SK-N-SH (cell line): ENCODE results near the gene MYH10. TPM values are rescaled to one million over a fixed set of nuclear protein-coding genes. Genes with fewer than 3 reads are reported as not detected.

Source experiments
- CTCF ChIA-PET: fragments of 300-600, 350-600 bp; formaldehyde crosslinking; extraction: SDS; loops from one replicate; lab custom pipeline; 2021; lab: Yijun Ruan, JAX
- POLR2A ChIA-PET: fragments of 350-600 bp; sonication (Branson Sonifier 250); formaldehyde crosslinking; extraction: SDS; loops from one replicate; lab custom pipeline; 2020; ENCODE audit warnings: antibody characterized with exemption, inconsistent platforms; lab: Yijun Ruan, JAX
- DNase-seq: peaks from one replicate; pipeline ENCODE4 v3.0.0; 2012
- H2AFZ ChIP-seq: fragments of 200-600 bp; sonication (generic); 2 replicates; pipeline ENCODE4 v1.8.1; 2016; ENCODE audit warnings: antibody characterized with exemption, mild to moderate bottlenecking, low read depth
- H3F3A ChIP-seq: fragments of 200-600 bp; sonication (generic); replicated peaks from 2 replicates; pipeline ENCODE3; 2016; ENCODE audit warnings: antibody characterized with exemption, mild to moderate bottlenecking; ENCODE audit not compliant: insufficient read depth
- H3K27ac ChIP-seq, 2 experiments: fragments of 200-500 bp in 1 of 2; fragments of 200-600 bp in 1 of 2; sonication (Bioruptor generic) in 1 of 2; sonication (generic), shearing (Covaris generic) in 1 of 2; 2 replicates each; pipeline versions ENCODE4 v1.5.1 to v1.6.1; 2014 to 2016; ENCODE audit warnings: low read depth in 2 of 2, inconsistent platforms in 1 of 2, low read length in 1 of 2, mild to moderate bottlenecking in 1 of 2, mixed read lengths in 1 of 2
- H3K27me3 ChIP-seq: fragments of 200-600 bp; sonication (generic), shearing (Covaris generic); 2 replicates; pipeline ENCODE4 v1.6.1; 2016; ENCODE audit warnings: mixed run types; ENCODE audit not compliant: insufficient read depth
- H3K36me3 ChIP-seq, 2 experiments: fragments of 200-500 bp in 1 of 2; fragments of 200-600 bp in 1 of 2; sonication (Bioruptor generic) in 1 of 2; sonication (generic) in 1 of 2; replicated peaks in 1 of 2; 2 replicates each; pipeline versions ENCODE3 to v1.5.1; 2014 to 2016; ENCODE audit warnings: low read length in 1 of 2, mild to moderate bottlenecking in 1 of 2; ENCODE audit not compliant: insufficient read depth in 2 of 2, control insufficient read depth in 1 of 2
- H3K4me1 ChIP-seq, 2 experiments: fragments of 200-500 bp in 1 of 2; fragments of 200-600 bp in 1 of 2; sonication (Bioruptor generic) in 1 of 2; sonication (generic), shearing (Covaris generic) in 1 of 2; 2 replicates each; pipeline versions ENCODE4 v1.5.1 to v1.6.1; 2014 to 2016; ENCODE audit warnings: low read depth in 1 of 2, low read length in 1 of 2, mixed run types in 1 of 2; ENCODE audit not compliant: insufficient read depth in 2 of 2, control insufficient read depth in 1 of 2
- H3K4me2 ChIP-seq: fragments of 200-600 bp; sonication (generic), shearing (Covaris generic); 2 replicates; pipeline ENCODE4 v1.6.1; 2017; ENCODE audit warnings: mixed run types
- H3K4me3 ChIP-seq, 2 experiments: fragments of 200-500 bp in 1 of 2; fragments of 200-600 bp in 1 of 2; sonication (Bioruptor generic) in 1 of 2; sonication (generic), shearing (Covaris generic) in 1 of 2; 2 replicates each; pipeline versions ENCODE4 v1.5.1 to v1.8.1; 2014 to 2016; ENCODE audit warnings: low read depth in 2 of 2, inconsistent platforms in 1 of 2, low read length in 1 of 2, mild to moderate bottlenecking in 1 of 2, mixed read lengths in 1 of 2, moderate library complexity in 1 of 2
- H3K79me2 ChIP-seq: fragments of 200-600 bp; sonication (generic); 2 replicates; pipeline ENCODE4 v1.8.1; 2017; ENCODE audit warnings: mild to moderate bottlenecking; ENCODE audit not compliant: insufficient read depth
- H3K9ac ChIP-seq: fragments of 200-600 bp; sonication (generic); 2 replicates; pipeline ENCODE4 v1.6.1; 2017; ENCODE audit warnings: mixed run types
- H3K9me2 ChIP-seq: fragments of 200-600 bp; sonication (generic); 2 replicates; pipeline ENCODE4 v1.6.1; 2017; ENCODE audit warnings: mixed run types
- H3K9me3 ChIP-seq: fragments of 200-600 bp; sonication (generic); 2 replicates; pipeline ENCODE4 v1.6.1; 2017; ENCODE audit warnings: mixed run types, mild to moderate bottlenecking, moderate library complexity
- H4K20me1 ChIP-seq: fragments of 200-600 bp; sonication (generic); 2 replicates; pipeline ENCODE4 v1.6.1; 2017; ENCODE audit warnings: mild to moderate bottlenecking, mixed run types; ENCODE audit not compliant: insufficient read depth
- CHD2 ChIP-seq: fragments of 150-350 bp; IDR thresholded peaks from 2 replicates; pipeline ENCODE4 v1.6.1; 2018; ENCODE audit warnings: low read length; ENCODE audit not compliant: partially characterized antibody
- ELF1 ChIP-seq: IDR thresholded peaks from 2 replicates; pipeline ENCODE4 v1.4.0; 2012
- FOSL2 ChIP-seq: IDR thresholded peaks from 2 replicates; pipeline ENCODE4 v1.4.0; 2012; ENCODE audit warnings: low read depth, mild to moderate bottlenecking, moderate library complexity, borderline replicate concordance
- FOXJ3 ChIP-seq: sonication (generic); formaldehyde crosslinking; IDR thresholded peaks from 2 replicates; pipeline ENCODE4 v1.5.1; 2020; ENCODE audit warnings: mild to moderate bottlenecking, missing genetic modification reagents
- FOXM1 ChIP-seq: IDR thresholded peaks from 2 replicates; pipeline ENCODE4 v1.4.0; 2012; ENCODE audit warnings: low read depth, mild to moderate bottlenecking
- JUND ChIP-seq: IDR thresholded peaks from 2 replicates; pipeline ENCODE4 v1.4.0; 2012
- MEF2A ChIP-seq: IDR thresholded peaks from 2 replicates; pipeline ENCODE4 v1.4.0; 2012; ENCODE audit warnings: low read depth, borderline replicate concordance
- MXI1 ChIP-seq: IDR thresholded peaks from 2 replicates; pipeline ENCODE4 v1.6.1; 2012; ENCODE audit warnings: mild to moderate bottlenecking, low read depth, low read length, improper control_type of control experiment
- NRF1 ChIP-seq: IDR thresholded peaks from 2 replicates; pipeline ENCODE4 v1.6.1; 2012; ENCODE audit warnings: low read depth, mild to moderate bottlenecking, low read length
- PBX3 ChIP-seq: IDR thresholded peaks from 2 replicates; pipeline ENCODE4; 2012
- POLR2AphosphoS5 ChIP-seq: IDR thresholded peaks from 2 replicates; pipeline ENCODE4 v1.6.1; 2012; ENCODE audit warnings: low read depth, low read length
- RAD21 ChIP-seq: IDR thresholded peaks from 2 replicates; pipeline ENCODE4 v1.6.1; 2012; ENCODE audit warnings: mild to moderate bottlenecking, low read length
- TEAD4 ChIP-seq: IDR thresholded peaks from 2 replicates; pipeline ENCODE4 v1.4.0; 2012; ENCODE audit warnings: mild to moderate bottlenecking, borderline replicate concordance; ENCODE audit not compliant: insufficient read depth
- USF1 ChIP-seq: IDR thresholded peaks from 2 replicates; pipeline ENCODE4 v1.4.0; 2012; ENCODE audit warnings: low read depth, borderline replicate concordance
- USF2 ChIP-seq: fragments of 150-350 bp; IDR thresholded peaks from 2 replicates; pipeline ENCODE4 v1.6.1; 2017; ENCODE audit warnings: antibody characterized with exemption, low read length, low read depth, borderline replicate concordance
- WGBS: methylation state at CpG from one replicate; pipeline ENCODE4 v1.1.6; 2017; ENCODE audit warnings: low lambda C conversion rate; 5-methylcytosine and 5-hydroxymethylcytosine counted together
- polyA plus RNA-seq, 3 experiments: library from polyadenylated mRNA; depleted of rRNA; stranded (reverse); fragments of >200 nt; gene quantifications; 2 replicates each; pipeline ENCODE4 v1.2.3, GENCODE V29; 2012
- TF ChIP-seq, protein P1 (sequence below): IDR thresholded peaks from 2 replicates; pipeline ENCODE4 v1.6.1; 2012; ENCODE audit warnings: mild to moderate bottlenecking, low read depth, low read length, moderate library complexity

The MYH10 gene
- polyA plus RNA-seq, 1 of the 3 experiments (the other 2 are of a cell fraction) = 64.2 TPM

- Histone ChIP-seq H3K79me2 (no peaks in the 10 kb centered on the region), H3F3A (peaks cover 11% of the 10 kb centered on the region), H3K4me1 (peaks cover 15 to 18% of the 10 kb centered on the region in 2 experiments; a peak in 3 of 4 replicates), H3K4me3 (no peak overlapping the region), H3K4me2 (no peak overlapping the region), H3K9me2 (no peaks in the 10 kb centered on the region), H3K27ac (no peak overlapping the region), H3K36me3 (no peaks in the 10 kb centered on the region), H3K27me3 (no peaks in the 10 kb centered on the region), H4K20me1 (no peaks in the 10 kb centered on the region), H3K9me3 (no peaks in the 10 kb centered on the region), H2AFZ (no peak overlapping the region), H3K9ac (no peak overlapping the region)
- DNase-seq = no peak
- ChIA-PET CTCF (interaction anchor here (1.0 kb wide), 1 partner anchor 13 kb away, joined by 3 read pairs; no protein-coding TSS in a partner anchor), POLR2A (no interaction called here)
- 84% methylated on average over 9 of the region's 9 CpGs for WGBS
- no peak for TF ChIP-seq NRF1
- no peak for TF ChIP-seq JUND
- no peak for TF ChIP-seq MEF2A
- TF ChIP-seq ELF1 = no peak
- TF ChIP-seq, protein P1, sequence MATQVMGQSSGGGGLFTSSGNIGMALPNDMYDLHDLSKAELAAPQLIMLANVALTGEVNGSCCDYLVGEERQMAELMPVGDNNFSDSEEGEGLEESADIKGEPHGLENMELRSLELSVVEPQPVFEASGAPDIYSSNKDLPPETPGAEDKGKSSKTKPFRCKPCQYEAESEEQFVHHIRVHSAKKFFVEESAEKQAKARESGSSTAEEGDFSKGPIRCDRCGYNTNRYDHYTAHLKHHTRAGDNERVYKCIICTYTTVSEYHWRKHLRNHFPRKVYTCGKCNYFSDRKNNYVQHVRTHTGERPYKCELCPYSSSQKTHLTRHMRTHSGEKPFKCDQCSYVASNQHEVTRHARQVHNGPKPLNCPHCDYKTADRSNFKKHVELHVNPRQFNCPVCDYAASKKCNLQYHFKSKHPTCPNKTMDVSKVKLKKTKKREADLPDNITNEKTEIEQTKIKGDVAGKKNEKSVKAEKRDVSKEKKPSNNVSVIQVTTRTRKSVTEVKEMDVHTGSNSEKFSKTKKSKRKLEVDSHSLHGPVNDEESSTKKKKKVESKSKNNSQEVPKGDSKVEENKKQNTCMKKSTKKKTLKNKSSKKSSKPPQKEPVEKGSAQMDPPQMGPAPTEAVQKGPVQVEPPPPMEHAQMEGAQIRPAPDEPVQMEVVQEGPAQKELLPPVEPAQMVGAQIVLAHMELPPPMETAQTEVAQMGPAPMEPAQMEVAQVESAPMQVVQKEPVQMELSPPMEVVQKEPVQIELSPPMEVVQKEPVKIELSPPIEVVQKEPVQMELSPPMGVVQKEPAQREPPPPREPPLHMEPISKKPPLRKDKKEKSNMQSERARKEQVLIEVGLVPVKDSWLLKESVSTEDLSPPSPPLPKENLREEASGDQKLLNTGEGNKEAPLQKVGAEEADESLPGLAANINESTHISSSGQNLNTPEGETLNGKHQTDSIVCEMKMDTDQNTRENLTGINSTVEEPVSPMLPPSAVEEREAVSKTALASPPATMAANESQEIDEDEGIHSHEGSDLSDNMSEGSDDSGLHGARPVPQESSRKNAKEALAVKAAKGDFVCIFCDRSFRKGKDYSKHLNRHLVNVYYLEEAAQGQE = no peak
- no peak for TF ChIP-seq MXI1
- TF ChIP-seq FOXJ3 (CRISPR knock-in tag) = no peak
- no peak for TF ChIP-seq USF1
- TF ChIP-seq RAD21 = no peak
- TF ChIP-seq FOXM1 = no peak
- no peak for TF ChIP-seq FOSL2
- TF ChIP-seq PBX3 = no peak
- no peak for TF ChIP-seq TEAD4
- no peak for TF ChIP-seq CHD2
- no peak for TF ChIP-seq USF2
- TF ChIP-seq POLR2AphosphoS5 = no peak
These were observed 41.8 kb upstream of the MYH10 start for GRCh38 chr17:8672326-8672725.
